Breast epithelium (tissue), 3 donors: ENCODE measurements around the gene TMEM132D.

Experiments used
- POLR2A ChIP-seq: fragments of 450-650 bp; IDR thresholded peaks from one replicate; pipeline ENCODE4 v1.6.1; 2016; ENCODE audit warnings: antibody characterized with exemption, mild to moderate bottlenecking, moderate library complexity
- POLR2AphosphoS5 ChIP-seq, 3 donors: sonication (generic); formaldehyde crosslinking; IDR thresholded peaks; one replicate each; pipeline ENCODE4 v1.6.1; 2017; ENCODE audit warnings: antibody characterized with exemption in 3 of 3
- TF ChIP-seq, protein P1 (sequence below), 3 donors: fragments of 450-650 bp; IDR thresholded peaks; one replicate each; pipeline ENCODE4 v1.5.1; 2016 to 2017; ENCODE audit warnings: antibody characterized with exemption in 3 of 3, mild to moderate bottlenecking in 3 of 3, moderate library complexity in 3 of 3

DNA sequence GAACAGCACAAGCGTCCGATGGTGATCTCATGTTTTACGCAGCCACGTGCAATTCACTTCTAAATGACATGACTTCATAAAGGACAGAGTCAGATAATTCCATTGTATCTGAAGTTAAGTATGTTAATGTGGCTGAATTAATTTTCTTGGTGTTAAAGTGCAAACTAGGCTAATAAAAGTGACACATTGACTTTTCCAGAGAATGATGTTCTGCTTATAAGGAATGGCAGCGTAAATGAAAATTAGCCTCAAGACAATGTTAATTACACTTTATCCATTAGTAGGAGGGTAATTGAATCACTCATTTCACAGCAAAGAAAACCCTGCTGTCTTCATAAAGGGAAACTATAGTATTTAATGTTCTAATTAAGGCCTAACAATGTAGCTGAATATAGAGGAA lies 624.1 kb downstream of the TMEM132D start:
- TF ChIP-seq, protein P1, sequence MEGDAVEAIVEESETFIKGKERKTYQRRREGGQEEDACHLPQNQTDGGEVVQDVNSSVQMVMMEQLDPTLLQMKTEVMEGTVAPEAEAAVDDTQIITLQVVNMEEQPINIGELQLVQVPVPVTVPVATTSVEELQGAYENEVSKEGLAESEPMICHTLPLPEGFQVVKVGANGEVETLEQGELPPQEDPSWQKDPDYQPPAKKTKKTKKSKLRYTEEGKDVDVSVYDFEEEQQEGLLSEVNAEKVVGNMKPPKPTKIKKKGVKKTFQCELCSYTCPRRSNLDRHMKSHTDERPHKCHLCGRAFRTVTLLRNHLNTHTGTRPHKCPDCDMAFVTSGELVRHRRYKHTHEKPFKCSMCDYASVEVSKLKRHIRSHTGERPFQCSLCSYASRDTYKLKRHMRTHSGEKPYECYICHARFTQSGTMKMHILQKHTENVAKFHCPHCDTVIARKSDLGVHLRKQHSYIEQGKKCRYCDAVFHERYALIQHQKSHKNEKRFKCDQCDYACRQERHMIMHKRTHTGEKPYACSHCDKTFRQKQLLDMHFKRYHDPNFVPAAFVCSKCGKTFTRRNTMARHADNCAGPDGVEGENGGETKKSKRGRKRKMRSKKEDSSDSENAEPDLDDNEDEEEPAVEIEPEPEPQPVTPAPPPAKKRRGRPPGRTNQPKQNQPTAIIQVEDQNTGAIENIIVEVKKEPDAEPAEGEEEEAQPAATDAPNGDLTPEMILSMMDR (IDR thresholded peaks at IDR 0.05), result no peak
- TF ChIP-seq POLR2A (no peak), POLR2AphosphoS5 (IDR thresholded peaks at IDR 0.05) (no peak)
